H4 (cell line): ENCODE measurements around the gene MT4. TPM values are rescaled to one million over a fixed set of nuclear protein-coding genes. Genes with fewer than 3 reads are reported as not detected.

Experiments used
- total RNA-seq: library from RNA; depleted of rRNA; stranded (reverse); fragments of >200 nt; shearing (Covaris generic); gene quantifications from 2 replicates; pipeline ENCODE4 v1.2.3, GENCODE V29; 2014; rRNA removed

Gene MT4
- total RNA-seq, 1 experiment from 2014 or later: not detected

Other genes with a start within 250 kb of the MT4 start
- 79.7 and 87.8 TPM in 2 replicates for gene AMFR, start 139.5 kb upstream of the MT4 start, total RNA-seq
- 93.0 and 147 TPM in 2 replicates for gene NUDT21, start 113.7 kb upstream of the MT4 start, total RNA-seq
- gene OGFOD1, start 113.5 kb upstream of the MT4 start, total RNA-seq: 77.7 and 95.5 TPM in 2 replicates
- gene BBS2, start 45.0 kb upstream of the MT4 start, total RNA-seq: 46.6 and 52.3 TPM in 2 replicates
- not detected in 2 replicates for gene MT3, start 24.5 kb downstream of the MT4 start, total RNA-seq
- gene MT2A, start 43.5 kb downstream of the MT4 start, total RNA-seq: 98.0 and 122 TPM in 2 replicates
- not detected in 2 replicates for gene MT1E, start 60.7 kb downstream of the MT4 start, total RNA-seq
- gene MT1M, start 67.6 kb downstream of the MT4 start, total RNA-seq: not detected in 2 replicates
- gene MT1A, start 73.6 kb downstream of the MT4 start, total RNA-seq: not detected in 2 replicates
- not detected in 2 replicates for gene MT1B, start 86.8 kb downstream of the MT4 start, total RNA-seq
- gene MT1F, start 92.9 kb downstream of the MT4 start, total RNA-seq: 0.14 TPM in 1 of 2 replicates, not detected in the other
- not detected in 2 replicates for gene MT1G, start 103.0 kb downstream of the MT4 start, total RNA-seq
- not detected in 2 replicates for gene MT1H, start 104.7 kb downstream of the MT4 start, total RNA-seq
- 78.7 and 86.8 TPM in 2 replicates for gene MT1X, start 117.4 kb downstream of the MT4 start, total RNA-seq
- 89.0 and 100 TPM in 2 replicates for gene NUP93, start 165.1 kb downstream of the MT4 start, total RNA-seq